GM19468 (cell line): Measurements from ENCODE around the gene POFUT1.

Source experiments
- ATAC-seq: cut with Tn5 transposase; IDR thresholded peaks from one replicate; pipeline ENCODE4 v1.9.1; 2021; ENCODE audit warnings: mild to moderate bottlenecking, moderate library complexity, moderate number of reproducible peaks; ENCODE audit not compliant: unreplicated experiment; ENCODE audit errors: extremely low read depth

The POFUT1 gene

DNA sequence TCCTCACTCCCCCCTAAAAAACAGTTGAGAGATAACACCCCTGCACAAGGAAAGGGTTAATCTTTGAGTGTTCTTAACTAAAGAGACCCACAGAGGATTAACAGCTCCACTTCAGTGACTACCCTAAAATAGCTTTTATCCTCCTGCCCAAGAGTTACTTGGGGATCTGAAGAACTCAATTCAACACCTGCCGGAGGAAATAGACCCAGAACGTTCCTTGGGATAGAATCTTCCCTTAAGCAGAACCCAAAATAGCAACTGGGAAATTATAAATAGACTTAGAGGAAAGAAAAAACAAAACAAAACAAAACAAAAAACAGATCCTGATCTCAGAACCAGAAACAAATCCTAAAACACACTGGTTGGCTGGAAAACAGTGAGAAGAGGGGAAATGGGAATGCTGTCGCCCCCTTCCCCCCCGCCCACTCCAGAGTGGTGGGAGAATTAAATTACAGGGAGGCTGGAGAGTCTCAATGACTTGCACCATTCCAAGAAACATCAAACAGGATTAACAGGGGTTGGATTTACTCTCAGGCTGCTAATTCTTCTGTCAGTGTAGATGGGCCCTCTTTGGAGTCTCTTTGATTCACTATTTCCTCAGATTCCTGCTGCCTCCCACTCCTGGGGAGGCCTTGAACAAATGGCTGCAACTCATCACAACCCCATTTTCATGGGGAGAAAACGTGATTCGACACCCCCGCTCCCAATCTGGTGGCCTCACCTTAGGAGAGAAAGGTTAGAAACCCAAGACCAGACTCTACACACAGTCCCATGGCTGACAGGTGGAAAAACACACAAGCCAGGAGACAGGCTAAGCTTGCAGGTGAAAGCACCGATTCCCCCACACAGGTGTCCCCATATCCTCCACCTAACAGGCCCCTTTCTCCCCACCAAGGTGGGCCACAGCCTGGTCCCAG is 1.6 kb upstream of the POFUT1 start:
- ATAC-seq = no peak

DNA sequence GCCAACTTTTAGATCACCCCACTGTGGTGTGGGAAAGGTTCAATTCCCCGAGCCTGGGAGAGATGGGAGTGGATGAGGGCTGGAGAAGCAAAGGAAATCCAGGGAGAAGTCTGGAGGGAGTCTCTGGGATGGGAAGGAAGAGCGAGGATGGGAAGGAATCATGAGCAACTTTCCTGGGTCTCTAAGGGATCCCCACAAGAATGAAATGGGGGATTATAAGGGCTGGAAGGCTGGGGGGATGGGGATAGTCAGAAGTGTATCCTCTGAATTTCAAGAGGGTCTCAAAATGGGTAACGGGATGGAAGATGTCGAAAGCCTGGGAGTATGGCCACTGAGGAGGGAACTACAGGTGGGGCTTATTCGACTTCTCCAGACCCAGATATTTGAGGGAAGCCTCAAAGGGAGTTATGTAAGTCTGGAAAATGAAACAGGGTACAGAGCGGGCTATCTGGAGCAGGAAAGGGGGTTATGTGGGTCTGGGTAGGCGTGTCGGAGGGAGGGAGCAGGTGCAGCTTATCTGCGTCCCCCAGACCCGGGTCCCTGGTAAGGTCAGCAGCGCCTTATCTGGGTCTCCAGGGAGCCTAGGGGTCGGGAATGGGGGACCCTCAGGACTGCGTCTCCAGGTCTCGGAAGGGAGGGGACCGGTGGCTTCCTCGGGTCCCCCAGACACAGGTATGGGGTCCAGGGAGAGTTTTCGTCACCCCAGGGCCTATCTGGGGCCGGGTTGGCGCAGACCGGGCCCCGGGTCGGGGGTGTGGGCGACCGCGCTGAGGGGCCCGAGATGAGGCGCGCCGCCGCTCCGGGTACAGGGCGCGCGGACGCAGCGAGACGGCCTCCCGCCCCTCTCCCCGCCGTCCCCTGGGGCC is 687 bp upstream of the POFUT1 start:
- no peak for ATAC-seq

DNA sequence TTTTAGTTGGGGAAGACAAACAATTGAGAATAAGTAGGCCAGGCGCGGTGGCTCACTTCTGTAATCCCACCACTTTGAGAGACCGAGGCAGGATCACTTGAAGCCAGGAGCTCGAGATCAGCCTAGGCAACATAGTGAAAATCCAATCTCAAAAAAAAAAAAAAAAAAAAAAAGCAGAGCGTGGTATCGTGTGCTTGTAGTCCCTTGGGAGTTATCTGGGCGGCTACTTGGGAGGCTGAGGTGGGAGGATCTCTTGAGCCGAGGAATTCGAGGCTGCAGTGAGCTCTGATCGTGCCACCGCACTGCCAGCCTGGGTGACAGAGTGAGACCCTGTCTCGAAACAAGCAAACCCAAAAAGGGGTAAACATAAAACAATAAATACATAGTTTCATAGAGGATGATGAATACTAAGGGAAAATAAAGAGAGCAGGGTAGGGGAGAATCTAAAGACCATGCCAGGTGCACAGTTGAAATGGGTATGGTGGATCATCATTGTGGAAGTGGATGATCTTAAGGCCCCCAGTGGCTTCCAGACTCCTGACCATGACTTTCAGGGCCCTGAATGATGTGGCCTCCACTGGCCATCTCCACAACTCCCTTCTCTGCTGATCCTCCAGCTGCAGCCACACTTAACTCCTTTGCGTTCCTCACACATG is 947 bp downstream of the POFUT1 start:
- ATAC-seq = no peak

DNA sequence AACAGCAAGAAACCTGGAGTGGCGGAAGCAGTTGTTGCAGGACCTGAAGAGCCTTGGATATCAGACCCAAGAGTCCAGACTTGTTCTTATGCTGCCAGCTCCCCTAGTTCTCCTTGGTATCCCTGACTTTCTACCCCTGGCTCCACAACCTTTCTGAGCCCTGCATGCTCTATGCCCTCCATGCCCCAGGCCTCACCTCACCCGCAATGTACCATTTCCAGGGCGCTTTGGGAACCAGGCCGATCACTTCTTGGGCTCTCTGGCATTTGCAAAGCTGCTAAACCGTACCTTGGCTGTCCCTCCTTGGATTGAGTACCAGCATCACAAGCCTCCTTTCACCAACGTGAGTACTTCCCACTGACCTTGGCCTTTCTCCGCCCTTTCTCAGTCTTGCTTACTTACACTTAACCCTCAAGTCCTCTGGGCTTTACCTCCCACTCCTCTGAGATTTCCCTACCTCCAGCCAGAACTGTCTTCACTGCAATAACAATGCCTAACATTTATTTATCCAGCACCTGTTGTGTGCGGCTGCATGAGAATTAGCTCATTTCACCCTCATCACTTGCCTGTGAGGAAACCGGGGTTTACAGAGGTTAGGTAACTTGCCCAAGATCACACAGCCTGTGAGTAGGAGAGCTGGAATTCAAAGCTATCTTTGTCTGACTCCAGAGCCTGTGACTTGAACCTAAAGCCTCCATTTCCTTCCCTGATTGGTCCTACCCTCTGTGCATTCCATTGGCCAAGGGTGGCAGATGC is 2.3 kb downstream of the POFUT1 start:
- no peak for ATAC-seq

DNA sequence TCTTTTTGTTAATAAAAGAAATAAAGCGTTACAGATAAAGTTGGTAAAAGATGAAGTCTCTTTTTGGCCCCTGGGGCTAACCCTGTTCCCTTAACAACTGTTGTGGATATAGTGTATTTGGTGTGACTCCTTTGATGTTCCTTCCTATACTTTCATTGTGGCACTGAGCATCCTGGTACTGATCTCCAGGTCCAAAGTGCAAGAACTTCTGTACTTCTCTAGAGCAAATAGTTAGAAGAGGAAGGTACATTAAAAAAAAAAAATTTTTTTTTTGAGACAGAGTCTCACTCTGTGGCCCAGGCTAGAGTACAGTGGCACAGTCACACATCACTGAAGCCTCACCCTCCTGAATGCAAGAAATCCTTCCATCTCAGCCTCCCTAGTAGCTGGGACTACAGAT is 6.2 kb downstream of the POFUT1 start:
- no peak for ATAC-seq

DNA sequence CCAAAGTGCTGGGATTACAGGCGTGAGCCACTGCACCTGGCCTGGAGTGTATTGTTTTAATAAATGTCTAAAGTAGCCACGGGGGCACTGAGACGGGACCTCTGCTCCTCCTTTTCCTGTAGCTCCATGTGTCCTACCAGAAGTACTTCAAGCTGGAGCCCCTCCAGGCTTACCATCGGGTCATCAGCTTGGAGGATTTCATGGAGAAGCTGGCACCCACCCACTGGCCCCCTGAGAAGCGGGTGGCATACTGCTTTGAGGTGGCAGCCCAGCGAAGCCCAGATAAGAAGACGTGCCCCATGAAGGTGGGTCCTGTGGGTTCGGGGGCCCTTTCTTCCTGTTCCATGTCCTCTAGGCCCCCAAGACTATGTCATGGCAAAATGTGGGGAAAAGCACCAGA is 7.5 kb downstream of the POFUT1 start:
- no peak for ATAC-seq

DNA sequence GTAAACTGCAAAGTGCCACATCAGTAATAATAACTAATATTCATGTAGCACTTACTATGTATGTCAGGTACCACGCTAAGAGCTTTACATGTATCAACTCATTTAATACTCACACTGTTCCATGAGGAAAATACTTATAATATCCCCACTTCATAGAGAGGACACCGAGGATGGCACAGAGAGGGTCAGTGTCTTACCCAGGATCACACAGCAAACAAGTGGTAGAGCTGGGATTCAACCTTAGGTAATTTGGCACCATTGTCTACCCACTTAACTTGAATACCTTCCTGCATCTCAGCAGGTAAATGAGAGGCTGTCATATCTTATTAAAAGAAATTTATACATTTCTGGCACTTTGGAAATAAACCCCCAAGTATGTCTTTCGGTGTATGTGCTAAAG is 8.0 kb downstream of the POFUT1 start:
- ATAC-seq = no peak

DNA sequence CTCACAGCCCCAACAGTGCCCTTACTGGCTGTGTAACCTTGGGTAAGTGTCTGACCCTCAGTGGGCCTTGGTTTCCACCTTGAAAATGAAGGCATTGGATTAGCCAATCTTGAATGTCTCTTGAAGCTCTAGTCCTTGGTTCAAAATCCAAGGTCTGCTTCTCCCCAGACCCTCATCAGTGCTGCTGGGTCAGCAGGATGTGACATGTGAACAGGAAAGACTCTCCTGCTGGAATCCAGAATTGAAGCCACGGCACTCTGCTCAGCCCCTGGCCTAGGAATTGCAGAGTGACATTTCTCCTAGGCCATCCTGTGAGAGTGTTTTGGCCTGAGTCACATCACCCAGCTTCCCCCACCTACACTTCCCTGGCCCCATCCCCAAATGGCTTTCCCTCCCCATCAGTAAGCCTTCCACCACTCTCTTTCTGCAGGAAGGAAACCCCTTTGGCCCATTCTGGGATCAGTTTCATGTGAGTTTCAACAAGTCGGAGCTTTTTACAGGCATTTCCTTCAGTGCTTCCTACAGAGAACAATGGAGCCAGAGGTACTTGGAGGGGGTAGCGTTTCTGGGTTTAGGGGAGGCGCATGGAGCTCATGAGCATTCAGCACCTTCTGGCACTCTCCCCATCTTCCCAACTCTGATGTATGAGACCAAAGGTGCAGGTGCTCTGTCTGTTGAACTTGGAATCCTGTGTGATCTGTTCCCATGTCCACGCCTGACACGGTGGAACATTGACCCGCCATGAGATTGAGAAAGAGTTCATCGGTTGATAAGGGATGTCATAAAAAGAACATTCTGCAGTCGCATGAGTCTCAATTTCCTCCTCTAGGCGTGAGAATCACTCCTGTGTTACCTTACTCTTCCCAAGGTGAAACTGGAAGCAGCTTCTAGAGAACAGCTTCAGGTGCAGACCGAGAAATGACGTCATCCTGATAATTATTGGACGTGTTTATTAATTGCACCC is 8.8 kb downstream of the POFUT1 start:
- no peak for ATAC-seq

DNA sequence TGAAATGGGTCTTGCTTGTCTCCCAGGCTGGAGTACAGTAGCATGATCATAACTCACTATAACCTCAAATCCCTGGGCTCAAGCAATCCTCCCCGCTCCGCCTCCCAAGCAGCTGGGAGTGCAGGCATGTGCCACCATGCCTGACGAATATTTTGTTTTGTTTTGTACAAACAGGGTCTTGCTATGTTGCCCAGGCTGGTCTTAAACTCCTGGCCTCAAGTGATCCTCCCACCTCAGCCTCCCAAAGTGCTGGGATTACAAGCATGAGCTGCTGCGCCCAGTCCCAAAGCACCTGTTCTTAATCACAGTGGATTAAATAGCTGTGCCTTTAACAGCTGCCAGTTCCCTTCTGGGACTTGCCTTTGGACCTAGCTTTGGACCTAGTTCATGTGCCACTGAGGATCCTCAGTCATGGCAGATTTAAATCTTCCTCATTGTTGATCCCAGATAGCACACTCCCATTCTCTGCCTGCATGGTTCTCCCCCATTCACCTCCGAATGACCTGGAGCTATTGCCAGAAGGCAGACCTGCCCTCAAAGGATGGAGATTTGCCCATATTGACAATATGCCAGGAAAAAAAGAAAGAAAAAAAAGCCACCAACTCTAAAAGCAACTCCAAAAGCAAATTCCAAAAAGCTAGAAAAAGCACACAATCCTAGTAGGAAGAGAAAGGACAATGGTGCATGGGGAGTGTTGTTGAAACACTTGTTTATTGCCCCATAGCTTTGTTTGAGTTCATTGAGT is 10.6 kb downstream of the POFUT1 start:
- no peak for ATAC-seq

DNA sequence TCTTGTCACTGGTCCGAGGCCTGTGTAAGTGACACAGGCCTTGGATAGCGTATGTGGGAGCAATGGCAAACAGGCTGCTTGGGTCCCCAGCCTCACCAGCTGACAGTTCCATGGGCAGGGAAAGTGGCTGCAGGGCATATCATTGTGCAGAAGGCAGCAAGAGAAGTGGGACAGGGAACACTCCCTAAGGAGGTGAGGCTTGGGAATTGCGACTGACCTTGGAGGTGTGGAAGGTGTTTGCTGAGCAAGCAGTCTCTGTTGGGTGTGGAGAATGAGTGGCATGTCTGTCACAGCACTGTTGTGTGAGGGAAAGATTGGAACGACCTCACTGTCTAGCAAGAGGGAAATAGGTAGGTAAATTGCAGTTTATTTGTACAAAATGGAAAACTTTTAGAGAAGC is 16.8 kb downstream of the POFUT1 start:
- no peak for ATAC-seq

DNA sequence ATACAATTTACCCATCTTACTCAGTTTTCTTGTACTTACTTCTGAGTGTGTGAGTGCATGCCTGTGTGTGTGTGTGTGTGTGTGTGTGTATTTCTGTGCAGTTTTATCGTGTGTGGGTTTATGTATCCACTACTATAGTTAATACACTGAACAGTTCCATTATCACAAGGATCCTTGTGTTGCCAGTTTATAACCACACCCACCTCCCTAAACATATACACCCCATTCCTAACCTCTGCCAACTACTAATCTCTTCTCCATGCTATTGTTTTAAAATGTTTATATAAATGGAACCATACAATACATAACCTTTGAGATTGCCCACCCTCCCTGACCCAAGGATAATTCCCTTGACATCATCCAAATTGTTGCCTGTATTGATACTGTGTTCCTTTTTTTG is 18.7 kb downstream of the POFUT1 start:
- ATAC-seq = no peak

DNA sequence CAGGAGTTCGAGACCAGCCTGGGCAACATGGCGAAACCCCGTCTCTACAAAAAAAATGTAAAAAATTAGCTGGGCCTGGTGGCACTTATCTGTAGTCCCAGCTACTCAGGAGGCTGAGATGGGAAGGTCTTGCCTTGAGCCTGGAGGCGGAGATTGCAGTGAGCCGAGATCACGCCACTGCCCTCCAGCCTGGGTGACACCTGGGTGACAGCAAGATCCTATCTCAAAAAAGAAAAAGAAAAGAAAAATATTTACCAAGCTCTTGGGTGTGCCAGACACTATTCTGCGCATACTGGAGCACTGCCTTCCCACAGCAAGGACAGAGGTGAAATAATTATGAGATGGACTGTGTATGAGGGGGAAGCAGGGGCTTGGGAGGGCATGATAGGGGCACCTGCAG is 19.6 kb downstream of the POFUT1 start:
- no peak for ATAC-seq

DNA sequence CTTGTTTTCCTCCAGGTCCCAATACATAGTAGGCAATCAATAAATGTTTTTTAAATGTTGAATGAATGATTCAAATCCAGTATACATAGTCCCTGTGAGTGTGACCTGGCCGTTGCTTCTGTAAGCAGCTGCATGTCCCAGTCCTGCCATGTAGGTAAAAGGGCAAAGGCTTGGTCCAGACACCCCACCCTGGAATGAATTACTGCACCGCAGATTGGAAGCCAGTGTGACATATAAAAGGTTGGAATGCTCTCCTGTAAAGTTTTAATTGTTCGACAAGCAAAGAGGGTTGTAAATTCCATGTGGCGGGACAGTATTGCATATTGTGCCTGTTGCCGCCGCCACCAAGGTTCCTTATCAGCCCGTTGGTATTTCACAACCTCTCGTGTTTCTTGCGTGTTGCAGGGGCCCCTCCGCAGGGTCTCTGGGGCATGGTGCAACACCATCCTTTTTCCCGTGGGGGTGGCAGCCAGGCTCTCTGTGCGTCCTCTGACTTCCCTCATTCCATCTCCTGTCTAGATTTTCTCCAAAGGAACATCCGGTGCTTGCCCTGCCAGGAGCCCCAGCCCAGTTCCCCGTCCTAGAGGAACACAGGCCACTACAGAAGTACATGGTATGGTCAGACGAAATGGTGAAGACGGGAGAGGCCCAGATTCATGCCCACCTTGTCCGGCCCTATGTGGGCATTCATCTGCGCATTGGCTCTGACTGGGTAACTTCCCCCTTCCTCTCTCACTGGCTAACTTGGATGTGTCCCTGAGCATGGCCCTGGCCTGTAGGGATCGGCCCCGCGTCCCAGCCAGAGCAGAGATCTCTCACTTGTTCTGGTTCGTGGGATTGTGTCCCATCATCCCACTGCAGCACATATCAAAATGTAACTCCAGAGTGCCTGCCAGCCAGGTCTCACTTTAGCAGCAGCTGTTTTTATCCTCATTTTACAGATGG is 20.3 kb downstream of the POFUT1 start:
- no peak for ATAC-seq

DNA sequence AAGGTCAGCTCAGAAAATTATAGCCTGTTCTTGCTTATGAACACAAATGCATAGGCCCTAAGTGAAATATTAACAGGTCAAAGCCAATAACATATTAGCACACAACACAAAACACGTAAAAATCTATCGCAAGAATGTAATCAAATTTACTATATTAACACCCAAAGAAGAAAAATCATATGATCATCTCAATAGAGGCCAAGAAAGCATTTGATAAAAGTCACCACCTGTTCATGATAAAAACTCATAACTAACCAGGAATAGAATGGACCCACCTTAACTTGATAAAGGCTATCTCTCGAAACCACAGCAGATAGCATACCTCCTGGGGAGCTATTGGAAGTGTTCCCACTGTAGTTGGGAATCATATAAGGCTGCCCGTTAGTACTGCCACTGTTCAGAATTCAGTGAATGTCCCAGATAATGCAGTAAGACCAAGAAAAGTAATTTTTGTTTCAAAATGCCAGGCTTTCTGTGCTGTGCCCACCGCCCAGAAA is 21.6 kb downstream of the POFUT1 start:
- no peak for ATAC-seq

DNA sequence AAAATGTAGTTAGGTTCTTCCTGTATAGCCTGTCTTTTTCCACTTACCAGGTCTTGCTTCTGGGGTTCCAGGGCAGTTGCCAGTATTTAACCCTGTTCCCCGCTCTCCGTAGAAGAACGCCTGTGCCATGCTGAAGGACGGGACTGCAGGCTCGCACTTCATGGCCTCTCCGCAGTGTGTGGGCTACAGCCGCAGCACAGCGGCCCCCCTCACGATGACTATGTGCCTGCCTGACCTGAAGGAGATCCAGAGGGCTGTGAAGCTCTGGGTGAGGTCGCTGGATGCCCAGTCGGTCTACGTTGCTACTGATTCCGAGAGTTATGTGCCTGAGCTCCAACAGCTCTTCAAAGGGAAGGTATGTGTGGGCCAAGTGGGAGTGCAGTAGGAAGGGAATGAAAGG is 23.0 kb downstream of the POFUT1 start:
- ATAC-seq = no peak

DNA sequence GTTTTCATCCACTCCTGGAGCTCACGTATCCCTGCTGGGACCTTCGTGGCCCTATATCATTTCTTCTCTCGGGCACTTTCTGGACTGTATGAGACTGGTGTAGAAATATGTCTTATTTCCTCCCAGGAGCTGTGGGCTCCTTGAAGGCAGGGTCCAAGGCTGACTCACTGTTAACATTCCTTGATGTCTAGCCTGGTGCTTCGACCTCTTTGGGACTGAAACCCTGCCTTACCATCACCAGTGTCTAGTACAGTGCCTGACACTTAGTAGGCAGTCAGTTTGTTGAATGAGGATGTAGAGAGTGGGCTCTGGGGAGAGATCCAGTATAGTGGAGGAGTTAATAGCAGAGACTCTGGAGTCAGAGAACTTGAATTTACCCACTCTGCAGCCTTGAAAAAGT is 23.6 kb downstream of the POFUT1 start:
- no peak for ATAC-seq

DNA sequence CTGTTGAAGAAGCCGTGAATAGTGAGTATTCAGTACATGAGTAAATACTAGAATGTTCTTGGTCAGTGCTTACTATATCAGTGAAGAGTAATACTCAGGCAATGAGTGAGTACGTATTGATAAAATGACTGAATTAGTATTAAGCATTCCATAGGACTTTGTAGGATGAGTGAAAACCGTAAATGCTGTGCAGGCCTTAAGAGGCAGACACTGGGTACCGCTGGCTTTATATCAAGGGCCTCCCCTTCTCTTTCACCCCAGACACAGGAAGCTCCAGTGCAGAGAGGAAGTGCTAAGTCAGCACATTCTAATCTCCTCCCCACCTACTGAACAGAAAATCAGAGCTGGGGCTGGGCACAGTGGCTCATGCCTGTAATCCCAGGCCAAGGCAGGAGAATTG is 24.2 kb downstream of the POFUT1 start:
- no peak for ATAC-seq
